H1 (cell line): ENCODE measurements around the gene LDAH. TPM values are rescaled to one million over a fixed set of nuclear protein-coding genes. Genes with fewer than 3 reads are reported as not detected.
A peak's percentile ranks its signal among the peaks of the same experiment; 100 is the strongest.

Source experiments
- CTCF ChIA-PET: fragments of 300-600 bp; sonication (Branson Sonifier 250); formaldehyde crosslinking; loops from one replicate; lab custom pipeline; 2021; ENCODE audit not compliant: partially characterized antibody; lab: Charles Lee
- POLR2A ChIA-PET: fragments of 300-600 bp; sonication (Branson Sonifier 250); formaldehyde crosslinking; loops from one replicate; lab custom pipeline; 2021; ENCODE audit warnings: inconsistent platforms; ENCODE audit not compliant: partially characterized antibody; lab: Charles Lee
- DNase-seq, 2 experiments: peaks; one replicate each; pipeline versions ENCODE4 v3.0.0 to v3.0.0-alpha.2; 2010 to 2022; ENCODE audit warnings: low spot score in 2 of 2, low read depth in 1 of 2, mixed read lengths in 1 of 2
- FAIRE-seq: peaks from 2 replicates; lab custom pipeline; 2011; peaks lifted over from hg19 to GRCh38; lab: Jason Lieb, UNC
- H2AFZ ChIP-seq: 2 replicates; pipeline ENCODE4 v1.8.1; 2012; ENCODE audit warnings: low read length, inconsistent platforms
- H2AK5ac ChIP-seq: 2 replicates; pipeline ENCODE4 v1.6.1; 2013; ENCODE audit warnings: low read depth, low read length
- H2BK120ac ChIP-seq: replicated peaks from 2 replicates; pipeline ENCODE3; 2013; ENCODE audit warnings: low read depth, low read length, inconsistent platforms
- H2BK12ac ChIP-seq: 2 replicates; pipeline ENCODE4 v1.6.1; 2013; ENCODE audit warnings: low read depth, low read length
- H2BK15ac ChIP-seq: 2 replicates; pipeline ENCODE4 v1.6.1; 2013; ENCODE audit warnings: low read length
- H2BK20ac ChIP-seq: 2 replicates; pipeline ENCODE4 v1.6.1; 2013; ENCODE audit warnings: low read length
- H2BK5ac ChIP-seq: 2 replicates; pipeline ENCODE4 v1.6.1; 2013; ENCODE audit warnings: low read depth, low read length
- H3K14ac ChIP-seq: 2 replicates; pipeline ENCODE4 v1.6.1; 2013; ENCODE audit warnings: inconsistent platforms; ENCODE audit not compliant: insufficient read length
- H3K18ac ChIP-seq: 2 replicates; pipeline ENCODE4 v1.6.1; 2013; ENCODE audit warnings: low read length; ENCODE audit errors: extremely low read depth
- H3K23ac ChIP-seq: 2 replicates; pipeline ENCODE4 v1.6.1; 2013; ENCODE audit warnings: inconsistent platforms; ENCODE audit not compliant: insufficient read length
- H3K23me2 ChIP-seq: 2 replicates; pipeline ENCODE4 v1.6.1; 2013; ENCODE audit warnings: low read depth, low read length
- H3K27ac ChIP-seq: 2 replicates; pipeline ENCODE4 v1.6.1; 2011; ENCODE audit warnings: low read depth, low read length, inconsistent platforms
- H3K27me3 ChIP-seq, 4 experiments: replicated peaks in 1 of 4; 1 replicate in 1 of 4; 2 replicates in 3 of 4; pipeline versions ENCODE4 v1.6.1 to v1.8.1; 2011 to 2013; ENCODE audit warnings: low read length in 3 of 4, mild to moderate bottlenecking in 3 of 4, inconsistent platforms in 2 of 4, mixed read lengths in 2 of 4, moderate library complexity in 1 of 4; ENCODE audit not compliant: control insufficient read depth in 3 of 4, insufficient read depth in 3 of 4; ENCODE audit errors: extremely low read depth in 1 of 4
- H3K36me3 ChIP-seq, 4 experiments: 2 replicates each; pipeline versions ENCODE4 v1.6.1 to v1.8.1; 2011 to 2013; ENCODE audit warnings: mild to moderate bottlenecking in 4 of 4, low read length in 3 of 4, moderate library complexity in 2 of 4, control low read depth in 1 of 4, inconsistent platforms in 1 of 4; ENCODE audit not compliant: insufficient read depth in 4 of 4, control insufficient read depth in 2 of 4
- H3K4ac ChIP-seq: replicated peaks from 2 replicates; pipeline ENCODE3; 2013; ENCODE audit warnings: low read length, low read depth, mixed read lengths, inconsistent platforms; ENCODE audit not compliant: insufficient read length
- H3K4me1 ChIP-seq, 4 experiments: replicated peaks in 1 of 4; 1 replicate in 1 of 4; 2 replicates in 3 of 4; pipeline versions ENCODE4 v1.6.1 to v1.8.1; 2011 to 2013; ENCODE audit warnings: low read length in 3 of 4, inconsistent platforms in 2 of 4, mixed read lengths in 1 of 4; ENCODE audit not compliant: insufficient read depth in 4 of 4, control insufficient read depth in 3 of 4
- H3K4me2 ChIP-seq, 2 experiments: 2 replicates each; pipeline versions ENCODE4 v1.6.1 to v1.8.1; 2011 to 2013; ENCODE audit warnings: low read depth in 2 of 2, low read length in 2 of 2, control low read depth in 1 of 2, inconsistent platforms in 1 of 2, mild to moderate bottlenecking in 1 of 2; ENCODE audit not compliant: insufficient read depth in 1 of 2
- H3K4me3 ChIP-seq, 4 experiments: fragments of 200-600, 300-600 bp in 1 of 4; sonication (generic), shearing (Covaris generic), sonication (Bioruptor Twin) in 1 of 4; 2 replicates each; pipeline versions ENCODE4 v1.5.1 to v1.8.1; 2011 to 2016; ENCODE audit warnings: low read length in 4 of 4, low read depth in 3 of 4, control low read depth in 2 of 4, inconsistent platforms in 2 of 4, mild to moderate bottlenecking in 2 of 4, mixed read lengths in 1 of 4, moderate library complexity in 1 of 4; ENCODE audit not compliant: insufficient read depth in 2 of 4; ENCODE audit errors: extremely low read depth in 1 of 4
- H3K56ac ChIP-seq: replicated peaks from 2 replicates; pipeline ENCODE3; 2013; ENCODE audit warnings: low read depth, mild to moderate bottlenecking, mixed read lengths, low read length, inconsistent platforms; ENCODE audit not compliant: insufficient read length
- H3K79me1 ChIP-seq: 2 replicates; pipeline ENCODE4 v1.6.1; 2013; ENCODE audit warnings: low read depth, low read length, control low read depth
- H3K79me2 ChIP-seq, 2 experiments: 2 replicates each; pipeline versions ENCODE4 v1.6.1 to v1.8.1; 2012 to 2013; ENCODE audit warnings: low read length in 2 of 2, mild to moderate bottlenecking in 2 of 2, inconsistent platforms in 1 of 2; ENCODE audit not compliant: insufficient read depth in 2 of 2, control insufficient read depth in 1 of 2
- H3K9ac ChIP-seq, 4 experiments: replicated peaks in 1 of 4; 1 replicate in 1 of 4; 2 replicates in 3 of 4; pipeline versions ENCODE4 v1.6.1 to v1.8.1; 2011 to 2013; ENCODE audit warnings: low read depth in 3 of 4, low read length in 3 of 4, control low read depth in 2 of 4, mild to moderate bottlenecking in 2 of 4, moderate library complexity in 2 of 4, inconsistent platforms in 1 of 4; ENCODE audit errors: extremely low read depth in 1 of 4
- H3K9me3 ChIP-seq, 2 experiments: 2 replicates each; pipeline versions ENCODE4 v1.6.1 to v1.8.1; 2012 to 2013; ENCODE audit warnings: mild to moderate bottlenecking in 2 of 2, moderate library complexity in 2 of 2, control low read depth in 1 of 2, inconsistent platforms in 1 of 2, low read depth in 1 of 2, low read length in 1 of 2, mixed read lengths in 1 of 2; ENCODE audit not compliant: insufficient read depth in 2 of 2
- H4K20me1 ChIP-seq, 2 experiments: replicated peaks in 1 of 2; 2 replicates each; pipeline versions ENCODE3 to v1.8.1; 2011 to 2013; ENCODE audit warnings: inconsistent platforms in 2 of 2, low read length in 2 of 2, mild to moderate bottlenecking in 1 of 2; ENCODE audit not compliant: insufficient read depth in 2 of 2, control insufficient read depth in 1 of 2
- H4K5ac ChIP-seq: 2 replicates; pipeline ENCODE4 v1.6.1; 2013; ENCODE audit warnings: low read length, low read depth, mixed read lengths, inconsistent platforms; ENCODE audit not compliant: insufficient read length
- H4K8ac ChIP-seq: 2 replicates; pipeline ENCODE4 v1.8.0; 2013; ENCODE audit warnings: mild to moderate bottlenecking, moderate library complexity, low read length, inconsistent platforms; ENCODE audit not compliant: insufficient read depth; ENCODE audit errors: extremely low read depth
- H4K91ac ChIP-seq: replicated peaks from 2 replicates; pipeline ENCODE3; 2013; ENCODE audit warnings: low read length, mixed read lengths, inconsistent platforms; ENCODE audit not compliant: insufficient read length
- E2F6 ChIP-seq: IDR thresholded peaks from 2 replicates; pipeline ENCODE4 v1.6.1; 2012; ENCODE audit warnings: inconsistent platforms
- EGR1 ChIP-seq: IDR thresholded peaks from 2 replicates; pipeline ENCODE4 v1.6.1; 2011; ENCODE audit warnings: low read depth, low read length, borderline replicate concordance
- EZH2 ChIP-seq: fragments of 200-600 bp; sonication (generic); IDR thresholded peaks from 2 replicates; pipeline ENCODE4 v1.7.1; 2012; ENCODE audit warnings: low read depth, mild to moderate bottlenecking, moderate library complexity, low read length, inconsistent platforms; ENCODE audit not compliant: severe bottlenecking
- SUZ12 ChIP-seq: fragments of 200-600 bp; sonication (generic); IDR thresholded peaks from 2 replicates; pipeline ENCODE4 v1.6.1; 2012; ENCODE audit warnings: mild to moderate bottlenecking, inconsistent platforms, low read length, moderate library complexity, mixed read lengths
- WGBS, 2 experiments: shearing (Covaris generic) in 1 of 2; methylation state at CpG; one replicate each; pipeline versions ENCODE4 v1.1.6 to v1.1.7; 2013 to 2015; ENCODE audit warnings: low lambda C conversion rate in 2 of 2, mixed read lengths in 2 of 2, inconsistent platforms in 1 of 2, low coverage in 1 of 2, missing lambda C conversion rate in 1 of 2; ENCODE audit not compliant: insufficient replicate concordance in 2 of 2, insufficient coverage in 1 of 2, insufficient read length in 1 of 2; ENCODE audit errors: extremely low coverage in 1 of 2, missing lambda C conversion rate in 1 of 2; 5-methylcytosine and 5-hydroxymethylcytosine counted together
- polyA plus RNA-seq, 7 experiments: library from polyadenylated mRNA; depleted of rRNA in 3 of 7; stranded (reverse) in 5 of 7; unstranded in 2 of 7; fragments of >200 nt in 5 of 7; fragments of 200-250 nt in 2 of 7; gene quantifications; 1 replicate in 5 of 7; 2 replicates in 1 of 7; 4 replicates in 1 of 7; pipeline versions ENCODE4 v1.2.1 to v1.2.3, GENCODE V29; 2011 to 2013; ENCODE audit warnings: missing spikeins in 2 of 7, mixed read lengths in 2 of 7
- total RNA-seq: library from RNA; stranded (reverse); fragmentation: NEBNext Ultra II Directional; extraction: Animal tissue kit (Norgen Biotek cat#: 25700); gene quantifications from 2 replicates; pipeline ENCODE4 v1.2.1, GENCODE V29; 2021
- TF ChIP-seq, protein P1 (sequence below): IDR thresholded peaks from 2 replicates; pipeline ENCODE4 v1.6.1; 2012; ENCODE audit warnings: inconsistent platforms

The LDAH gene
- total and polyA plus RNA-seq, 2 of the 8 experiments (the other 6 are each of a cell fraction or from before 2014, with no cell fraction given): 10.9 to 26.3 TPM

GRCh38 chr2:20671036-20671735, 151.7 kb downstream of the LDAH start:
- H4K91ac ChIP-seq: no peak overlapping the region
- H4K20me1 ChIP-seq: peaks cover 2 to 6% of the 10 kb centered on the region in 2 experiments
- H3K23me2 ChIP-seq: peaks cover 10% of the 10 kb centered on the region; the same call in 1 of the 2 replicates
- H4K8ac ChIP-seq: peak overlapping the region; percentile 70; the same call in 1 of the 2 replicates
- peaks cover 50 to 85% (median 75%) of the 10 kb centered on the region in 4 experiments for H3K27me3 ChIP-seq
- no peak overlapping the region for H3K14ac ChIP-seq
- H2BK5ac ChIP-seq: 0 out of 2 replicates have a peak overlapping the region, but pooled peaks have one; percentile 5
- H3K4me3 ChIP-seq: peak overlapping the region in 1 of 4 experiments; percentile 9; a peak in 2 of 8 replicates
- no peak overlapping the region for H3K23ac ChIP-seq
- DNase-seq: peak in 1 of 2 experiments; percentile 67
- ChIA-PET POLR2A (interaction anchor here (0.6 to 1.5 kb wide), 2 partner anchors 224 to 1528 kb away, joined by 4 read pairs; partner anchors contain the start of gene RHOB), CTCF (interaction anchor here (0.9 to 1.6 kb wide), 7 partner anchors 10 to 356 kb away, joined by 3 to 17 read pairs (median 4); no protein-coding TSS in a partner anchor)
- no peaks in the 10 kb centered on the region for H3K79me1 ChIP-seq
- 48% methylated on average over 55 of the region's 60 CpGs; no CpG with 5 or more reads in 1 of the 2 experiments for WGBS, 2 experiments
- H2BK12ac ChIP-seq: peak overlapping the region; percentile 68; the same call in 1 of the 2 replicates
- H3K56ac ChIP-seq: no peak overlapping the region
- no peak overlapping the region for H3K27ac ChIP-seq
- peaks cover 9 to 42% (median 21%) of the 10 kb centered on the region in 4 experiments for H3K4me1 ChIP-seq
- H2BK120ac ChIP-seq: no peak overlapping the region
- H4K5ac ChIP-seq: no peak overlapping the region
- 0 out of 2 replicates have a peak overlapping the region, but pooled peaks have one; percentile 15 for H2AK5ac ChIP-seq
- H3K9me3 ChIP-seq: no peaks in the 10 kb centered on the region; a peak in 1 of 4 replicates
- no peak overlapping the region; the same call in 1 of the 2 replicates for H3K18ac ChIP-seq
- no peak overlapping the region for H3K9ac ChIP-seq
- no peak overlapping the region for H2AFZ ChIP-seq
- H2BK20ac ChIP-seq: no peak overlapping the region
- peaks cover 0 to 5% (median 0%) of the 10 kb centered on the region in 4 experiments; a peak in 1 of 8 replicates for H3K36me3 ChIP-seq
- FAIRE-seq: no peak
- H3K79me2 ChIP-seq: no peaks in the 10 kb centered on the region
- H3K4me2 ChIP-seq: peak overlapping the region; percentile 43 to 76
- H2BK15ac ChIP-seq: 0 out of 2 replicates have a peak overlapping the region, but pooled peaks have one; percentile 61
- TF ChIP-seq E2F6 (0 out of 2 replicates have a peak, but pooled peaks have one; percentile 20), SUZ12 (peak; percentile 43), EZH2 (peak; percentile 70), EGR1 (no peak)
- TF ChIP-seq, protein P1, sequence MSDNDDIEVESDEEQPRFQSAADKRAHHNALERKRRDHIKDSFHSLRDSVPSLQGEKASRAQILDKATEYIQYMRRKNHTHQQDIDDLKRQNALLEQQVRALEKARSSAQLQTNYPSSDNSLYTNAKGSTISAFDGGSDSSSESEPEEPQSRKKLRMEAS: peak; percentile 59; the same call in 1 of the 2 replicates
- no peak overlapping the region for H3K4ac ChIP-seq
